ENCODE measurements around the gene RYR2.

Gene RYR2

DNA sequence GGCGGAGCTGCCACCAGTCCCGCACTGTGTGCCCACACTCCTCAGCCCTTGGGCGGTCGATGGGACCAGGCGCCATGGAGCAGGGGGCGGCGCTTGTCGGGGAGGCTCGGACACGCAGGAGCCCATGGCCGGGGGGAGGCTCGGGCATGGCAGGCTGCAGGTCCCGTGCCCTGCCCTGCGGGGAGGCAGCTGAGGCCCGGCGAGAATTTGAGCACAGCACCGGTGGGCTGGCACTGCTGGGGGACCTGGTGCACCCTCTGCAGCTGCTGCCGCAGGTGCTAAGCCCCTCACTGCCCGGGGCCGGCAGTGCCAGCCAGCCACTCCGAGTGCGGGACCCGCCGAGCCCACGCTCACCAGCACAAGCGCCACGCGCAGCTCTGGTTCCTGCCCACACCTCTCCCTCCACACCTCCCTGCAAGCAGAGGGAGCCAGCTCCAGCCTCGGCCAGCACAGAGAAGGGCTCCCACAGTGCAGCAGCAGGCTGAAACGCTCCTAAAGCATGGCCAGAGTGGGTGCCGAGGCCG lies 267.7 kb downstream of the RYR2 start:
- Histone ChIP-seq H3K79me2 (ENCODE audit: control insufficient read depth, insufficient read depth, low read length, poor library complexity) (no peaks in the 10 kb centered on the region), H3K23ac (ENCODE audit: low read length) (no peak overlapping the region), H3K18ac (ENCODE audit: low read length) (no peak overlapping the region), H3K27ac (ENCODE audit: low read depth, low read length) (no peak overlapping the region), H3K27me3 (ENCODE audit: insufficient read depth, low read length) (no peaks in the 10 kb centered on the region), H2BK120ac (ENCODE audit: insufficient read depth, low read length, poor library complexity) (no peak overlapping the region), H3K79me1 (ENCODE audit: low read length) (no peaks in the 10 kb centered on the region), H2AFZ (ENCODE audit: insufficient read depth, low read length, poor library complexity) (no peak overlapping the region), H4K91ac (ENCODE audit: low read depth, low read length) (no peak overlapping the region), H3K4me3 (ENCODE audit: low read depth, low read length) (no peak overlapping the region), H3K4me2 (ENCODE audit: low read length) (no peak overlapping the region), H4K12ac (ENCODE audit: low read depth, low read length) (no peak overlapping the region), H2AK5ac (ENCODE audit: low read length) (no peak overlapping the region), H3K9me3 (ENCODE audit: insufficient read depth, low read depth, low read length) (no peaks in the 10 kb centered on the region), H3K4ac (ENCODE audit: low read depth, low read length) (no peak overlapping the region), H3K4me1 (ENCODE audit: control insufficient read depth in 1 of 2, insufficient read depth in 2 of 2, low read length in 2 of 2) (no peaks in the 10 kb centered on the region), H3K14ac (ENCODE audit: low read length) (no peak overlapping the region), H2BK12ac (ENCODE audit: low read length) (no peak overlapping the region), H3K9ac (ENCODE audit: low read length) (no peak overlapping the region), H4K8ac (ENCODE audit: low read depth, low read length) (no peak overlapping the region), H3K36me3 (ENCODE audit: control insufficient read depth in 1 of 2, insufficient read depth in 2 of 2, low read length in 2 of 2) (no peaks in the 10 kb centered on the region), H2BK5ac (ENCODE audit: low read depth, low read length, poor library complexity) (no peak overlapping the region)
- no peak for DNase-seq
- WGBS (ENCODE audit: extremely low coverage, insufficient coverage, insufficient read length), result no CpG with 5 or more reads among the region's 32 CpGs

DNA sequence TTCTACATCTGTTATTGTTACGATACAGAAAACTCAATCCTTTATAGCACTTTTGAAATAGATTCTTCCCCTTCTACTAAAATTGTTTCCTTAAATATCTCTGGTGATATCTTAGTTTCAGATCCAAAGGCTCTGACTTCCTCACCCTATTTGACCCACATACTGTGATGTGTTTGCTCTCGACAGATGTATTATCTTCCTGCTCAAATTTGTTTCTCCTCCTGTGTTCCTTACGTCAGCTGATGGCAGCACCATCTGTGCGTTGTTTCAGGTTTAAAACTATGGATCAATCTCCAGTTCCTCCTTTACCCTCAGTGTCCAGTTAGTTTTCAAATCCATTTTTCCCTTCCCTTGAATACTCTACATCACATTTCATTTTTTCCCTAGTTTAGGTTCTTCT lies 274.4 kb downstream of the RYR2 start:
- H2AK5ac ChIP-seq (ENCODE audit: low read length), result no peak overlapping the region
- H3K4me3 ChIP-seq (ENCODE audit: low read depth, low read length), result no peak overlapping the region
- no peak overlapping the region for H3K4ac ChIP-seq (ENCODE audit: low read depth, low read length)
- no peak overlapping the region for H3K18ac ChIP-seq (ENCODE audit: low read length)
- H2AFZ ChIP-seq (ENCODE audit: insufficient read depth, low read length, poor library complexity), result no peak overlapping the region
- H3K4me2 ChIP-seq (ENCODE audit: low read length), result no peak overlapping the region
- DNase-seq, result no peak
- no peak overlapping the region for H4K8ac ChIP-seq (ENCODE audit: low read depth, low read length)
- no peak overlapping the region for H3K23ac ChIP-seq (ENCODE audit: low read length)
- no peak overlapping the region for H3K27ac ChIP-seq (ENCODE audit: low read depth, low read length)
- H2BK5ac ChIP-seq (ENCODE audit: low read depth, low read length, poor library complexity), result no peak overlapping the region
- H2BK120ac ChIP-seq (ENCODE audit: insufficient read depth, low read length, poor library complexity), result no peak overlapping the region
- H3K9ac ChIP-seq (ENCODE audit: low read length), result no peak overlapping the region
- no peak overlapping the region for H3K14ac ChIP-seq (ENCODE audit: low read length)
- no peaks in the 10 kb centered on the region for H3K9me3 ChIP-seq (ENCODE audit: insufficient read depth, low read depth, low read length)
- H3K36me3 ChIP-seq (ENCODE audit: control insufficient read depth in 1 of 2, insufficient read depth in 2 of 2, low read length in 2 of 2), result no peaks in the 10 kb centered on the region
- no peak overlapping the region for H4K91ac ChIP-seq (ENCODE audit: low read depth, low read length)
- no peak overlapping the region for H4K12ac ChIP-seq (ENCODE audit: low read depth, low read length)
- no peaks in the 10 kb centered on the region for H3K4me1 ChIP-seq (ENCODE audit: control insufficient read depth in 1 of 2, insufficient read depth in 2 of 2, low read length in 2 of 2)
- no peaks in the 10 kb centered on the region for H3K27me3 ChIP-seq (ENCODE audit: insufficient read depth, low read length)
- no peaks in the 10 kb centered on the region for H3K79me2 ChIP-seq (ENCODE audit: control insufficient read depth, insufficient read depth, low read length, poor library complexity)
- no peaks in the 10 kb centered on the region for H3K79me1 ChIP-seq (ENCODE audit: low read length)
- no peak overlapping the region for H2BK12ac ChIP-seq (ENCODE audit: low read length)
- no CpG with 5 or more reads among the region's 4 CpGs for WGBS (ENCODE audit: extremely low coverage, insufficient coverage, insufficient read length)

DNA sequence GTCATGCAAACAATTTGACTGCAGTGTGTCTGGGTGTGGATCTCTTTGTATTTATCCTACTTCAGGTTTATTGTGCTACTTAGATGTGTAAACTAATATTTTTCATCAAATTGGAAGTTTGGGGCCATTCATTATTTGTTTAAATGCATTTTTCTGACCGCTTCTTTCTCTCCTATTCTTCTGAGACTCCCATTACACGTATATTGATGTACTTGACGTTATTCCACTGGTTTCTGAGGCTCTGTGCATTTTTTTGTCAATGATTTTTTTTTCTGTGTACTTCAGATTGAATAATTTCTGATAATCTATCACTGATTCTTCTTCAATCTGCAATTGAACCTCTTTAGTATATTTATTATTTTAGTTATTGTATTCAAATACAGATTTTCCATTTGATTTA lies 276.8 kb downstream of the RYR2 start:
- H2AK5ac ChIP-seq (ENCODE audit: low read length), result no peak overlapping the region
- no peak overlapping the region for H2BK12ac ChIP-seq (ENCODE audit: low read length)
- no peak overlapping the region for H3K4me2 ChIP-seq (ENCODE audit: low read length)
- no peaks in the 10 kb centered on the region for H3K79me1 ChIP-seq (ENCODE audit: low read length)
- no peak overlapping the region for H3K18ac ChIP-seq (ENCODE audit: low read length)
- no peak overlapping the region for H3K4me3 ChIP-seq (ENCODE audit: low read depth, low read length)
- no peaks in the 10 kb centered on the region for H3K4me1 ChIP-seq (ENCODE audit: control insufficient read depth in 1 of 2, insufficient read depth in 2 of 2, low read length in 2 of 2)
- H2BK5ac ChIP-seq (ENCODE audit: low read depth, low read length, poor library complexity), result no peak overlapping the region
- H3K4ac ChIP-seq (ENCODE audit: low read depth, low read length), result no peak overlapping the region
- H2AFZ ChIP-seq (ENCODE audit: insufficient read depth, low read length, poor library complexity), result no peak overlapping the region
- no peak overlapping the region for H3K23ac ChIP-seq (ENCODE audit: low read length)
- no peak for DNase-seq
- H4K91ac ChIP-seq (ENCODE audit: low read depth, low read length), result no peak overlapping the region
- no peaks in the 10 kb centered on the region for H3K9me3 ChIP-seq (ENCODE audit: insufficient read depth, low read depth, low read length)
- H2BK120ac ChIP-seq (ENCODE audit: insufficient read depth, low read length, poor library complexity), result no peak overlapping the region
- no peak overlapping the region for H3K9ac ChIP-seq (ENCODE audit: low read length)
- WGBS (ENCODE audit: extremely low coverage, insufficient coverage, insufficient read length), result no CpG with 5 or more reads among the region's 3 CpGs
- H3K79me2 ChIP-seq (ENCODE audit: control insufficient read depth, insufficient read depth, low read length, poor library complexity), result no peaks in the 10 kb centered on the region
- H3K27ac ChIP-seq (ENCODE audit: low read depth, low read length), result no peak overlapping the region
- H3K27me3 ChIP-seq (ENCODE audit: insufficient read depth, low read length), result no peaks in the 10 kb centered on the region
- H4K12ac ChIP-seq (ENCODE audit: low read depth, low read length), result no peak overlapping the region
- H3K14ac ChIP-seq (ENCODE audit: low read length), result no peak overlapping the region
- H3K36me3 ChIP-seq (ENCODE audit: control insufficient read depth in 1 of 2, insufficient read depth in 2 of 2, low read length in 2 of 2), result no peaks in the 10 kb centered on the region
- no peak overlapping the region for H4K8ac ChIP-seq (ENCODE audit: low read depth, low read length)

DNA sequence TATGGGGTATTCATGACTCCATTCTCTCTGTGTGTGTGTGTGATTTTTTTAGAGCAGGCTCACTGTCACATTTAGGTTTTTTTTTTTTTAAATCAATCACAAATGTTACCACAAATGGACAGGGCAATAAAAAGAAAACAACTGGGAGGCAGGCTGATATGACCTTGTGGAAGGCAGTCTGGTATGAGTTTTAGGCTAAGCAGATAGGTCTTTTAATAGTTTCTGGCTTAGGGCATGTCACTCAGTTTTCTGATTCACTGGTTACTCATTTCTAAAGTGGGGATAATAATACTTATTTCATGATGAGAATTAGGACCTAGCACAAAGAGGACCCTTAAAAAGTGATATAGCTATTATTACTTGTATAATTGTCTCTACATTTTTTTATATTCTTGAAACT lies 278.9 kb downstream of the RYR2 start:
- Histone ChIP-seq H2BK5ac (ENCODE audit: low read depth, low read length, poor library complexity) (no peak overlapping the region), H3K27ac (ENCODE audit: low read depth, low read length) (no peak overlapping the region), H3K27me3 (ENCODE audit: insufficient read depth, low read length) (no peaks in the 10 kb centered on the region), H2AK5ac (ENCODE audit: low read length) (no peak overlapping the region), H3K36me3 (ENCODE audit: control insufficient read depth in 1 of 2, insufficient read depth in 2 of 2, low read length in 2 of 2) (no peaks in the 10 kb centered on the region), H3K9me3 (ENCODE audit: insufficient read depth, low read depth, low read length) (no peaks in the 10 kb centered on the region), H3K4me2 (ENCODE audit: low read length) (no peak overlapping the region), H4K12ac (ENCODE audit: low read depth, low read length) (no peak overlapping the region), H3K14ac (ENCODE audit: low read length) (no peak overlapping the region), H3K4me1 (ENCODE audit: control insufficient read depth in 1 of 2, insufficient read depth in 2 of 2, low read length in 2 of 2) (no peaks in the 10 kb centered on the region), H2BK12ac (ENCODE audit: low read length) (no peak overlapping the region), H3K79me1 (ENCODE audit: low read length) (no peaks in the 10 kb centered on the region), H3K9ac (ENCODE audit: low read length) (no peak overlapping the region), H3K18ac (ENCODE audit: low read length) (no peak overlapping the region), H3K79me2 (ENCODE audit: control insufficient read depth, insufficient read depth, low read length, poor library complexity) (no peaks in the 10 kb centered on the region), H3K4ac (ENCODE audit: low read depth, low read length) (no peak overlapping the region), H4K91ac (ENCODE audit: low read depth, low read length) (no peak overlapping the region), H2AFZ (ENCODE audit: insufficient read depth, low read length, poor library complexity) (no peak overlapping the region), H3K23ac (ENCODE audit: low read length) (no peak overlapping the region), H2BK120ac (ENCODE audit: insufficient read depth, low read length, poor library complexity) (no peak overlapping the region), H3K4me3 (ENCODE audit: low read depth, low read length) (no peak overlapping the region), H4K8ac (ENCODE audit: low read depth, low read length) (no peak overlapping the region)
- DNase-seq, result no peak
